ENCODE measurements around the gene LDB1. TPM values are rescaled to one million over a fixed set of nuclear protein-coding genes. Genes with fewer than 3 reads are reported as not detected.
A peak's percentile ranks its signal among the peaks of the same experiment; 100 is the strongest.

Gene LDB1
- total RNA-seq, 2 experiments from 2014 or later: 50.8 to 60.9 TPM

DNA sequence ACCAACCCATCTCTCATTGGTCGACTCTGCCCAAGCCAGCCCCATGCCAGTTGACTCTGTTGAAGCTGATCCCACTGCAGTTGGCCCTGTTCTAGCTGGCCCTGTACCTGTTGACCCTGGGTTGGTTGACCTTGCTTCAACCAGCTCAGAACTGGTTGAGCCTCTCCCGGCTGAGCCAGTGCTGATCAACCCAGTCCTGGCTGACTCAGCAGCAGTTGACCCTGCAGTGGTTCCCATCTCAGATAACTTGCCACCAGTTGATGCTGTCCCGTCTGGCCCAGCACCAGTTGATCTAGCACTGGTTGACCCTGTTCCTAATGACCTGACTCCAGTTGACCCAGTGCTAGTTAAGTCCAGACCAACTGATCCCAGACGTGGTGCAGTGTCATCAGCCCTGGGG, 20.1 kb upstream of the LDB1 start:
- intact Hi-C loops (cut with micrococcal nuclease; ENCODE audit: unreplicated experiment): no loop called here
- H3K4me3 ChIP-seq (ENCODE audit: low read depth, low read length, poor library complexity, severe bottlenecking): no peak overlapping the region
- DNase-seq (ENCODE audit: low spot score): no peak
- no peak overlapping the region for H3K4me2 ChIP-seq (ENCODE audit: low read length)
- no peaks in the 10 kb centered on the region for H3K9me2 ChIP-seq (ENCODE audit: insufficient read depth, low read length)
- peaks cover 98% of the 10 kb centered on the region for H3K36me3 ChIP-seq (ENCODE audit: insufficient read depth, low read length)
- TF ChIP-seq EZH2phosphoT487 (IDR thresholded peaks at IDR 0.05; ENCODE audit: borderline replicate concordance, low read depth, low read length): no peak
- TF ChIP-seq, protein P1, sequence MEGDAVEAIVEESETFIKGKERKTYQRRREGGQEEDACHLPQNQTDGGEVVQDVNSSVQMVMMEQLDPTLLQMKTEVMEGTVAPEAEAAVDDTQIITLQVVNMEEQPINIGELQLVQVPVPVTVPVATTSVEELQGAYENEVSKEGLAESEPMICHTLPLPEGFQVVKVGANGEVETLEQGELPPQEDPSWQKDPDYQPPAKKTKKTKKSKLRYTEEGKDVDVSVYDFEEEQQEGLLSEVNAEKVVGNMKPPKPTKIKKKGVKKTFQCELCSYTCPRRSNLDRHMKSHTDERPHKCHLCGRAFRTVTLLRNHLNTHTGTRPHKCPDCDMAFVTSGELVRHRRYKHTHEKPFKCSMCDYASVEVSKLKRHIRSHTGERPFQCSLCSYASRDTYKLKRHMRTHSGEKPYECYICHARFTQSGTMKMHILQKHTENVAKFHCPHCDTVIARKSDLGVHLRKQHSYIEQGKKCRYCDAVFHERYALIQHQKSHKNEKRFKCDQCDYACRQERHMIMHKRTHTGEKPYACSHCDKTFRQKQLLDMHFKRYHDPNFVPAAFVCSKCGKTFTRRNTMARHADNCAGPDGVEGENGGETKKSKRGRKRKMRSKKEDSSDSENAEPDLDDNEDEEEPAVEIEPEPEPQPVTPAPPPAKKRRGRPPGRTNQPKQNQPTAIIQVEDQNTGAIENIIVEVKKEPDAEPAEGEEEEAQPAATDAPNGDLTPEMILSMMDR (conservative IDR thresholded peaks at IDR 0.05; ENCODE audit: low read length): no peak
- no peak overlapping the region for H2AFZ ChIP-seq (ENCODE audit: low read length)
- no peak overlapping the region for H3K27ac ChIP-seq (ENCODE audit: low read depth, low read length, poor library complexity, severe bottlenecking)
- TSS peak; percentile 6 for BruUV-seq (replicated peaks)
- H3K4me1 ChIP-seq (ENCODE audit: insufficient read depth, low read length, poor library complexity, severe bottlenecking): peaks cover 12% of the 10 kb centered on the region
- no peaks in the 10 kb centered on the region for H3K9me3 ChIP-seq (ENCODE audit: low read length)
- H4K20me1 ChIP-seq (ENCODE audit: insufficient read depth, low read length): peaks cover 10% of the 10 kb centered on the region
- CTCF ChIA-PET (ENCODE audit: unreplicated experiment): no interaction called here
- H3K79me2 ChIP-seq (ENCODE audit: insufficient read depth, low read depth, low read length): peaks cover 59% of the 10 kb centered on the region
- POLR2A ChIA-PET: interaction anchor here (1.0 kb wide), 1 partner anchor 38 kb away, joined by 3 read pairs; no protein-coding TSS in a partner anchor

- CTCF ChIA-PET (ENCODE audit: unreplicated experiment): no interaction called here
- Histone ChIP-seq H3K4me1 (ENCODE audit: insufficient read depth, low read length, poor library complexity, severe bottlenecking) (peaks cover 19% of the 10 kb centered on the region), H3K27ac (ENCODE audit: low read depth, low read length, poor library complexity, severe bottlenecking) (no peak overlapping the region), H3K4me2 (ENCODE audit: low read length) (no peak overlapping the region), H4K20me1 (ENCODE audit: insufficient read depth, low read length) (peaks cover 17% of the 10 kb centered on the region), H3K79me2 (ENCODE audit: insufficient read depth, low read depth, low read length) (peaks cover 66% of the 10 kb centered on the region), H2AFZ (ENCODE audit: low read length) (no peak overlapping the region), H3K9me2 (ENCODE audit: insufficient read depth, low read length) (no peaks in the 10 kb centered on the region), H3K9me3 (ENCODE audit: low read length) (no peaks in the 10 kb centered on the region), H3K4me3 (ENCODE audit: low read depth, low read length, poor library complexity, severe bottlenecking) (no peak overlapping the region), H3K36me3 (ENCODE audit: insufficient read depth, low read length) (peaks cover 98% of the 10 kb centered on the region)
- no TSS peak for BruUV-seq (replicated peaks)
- no peak for DNase-seq (ENCODE audit: low spot score)
- POLR2A ChIA-PET: interaction anchor here (1.0 kb wide), 2 partner anchors 37 to 40 kb away, joined by 3 read pairs; no protein-coding TSS in a partner anchor
- intact Hi-C loops (cut with micrococcal nuclease; ENCODE audit: unreplicated experiment): no loop called here
- TF ChIP-seq, protein P1 (conservative IDR thresholded peaks at IDR 0.05; ENCODE audit: low read length): no peak
- TF ChIP-seq EZH2phosphoT487 (IDR thresholded peaks at IDR 0.05; ENCODE audit: borderline replicate concordance, low read depth, low read length): no peak
These were observed 19.3 kb upstream of the LDB1 start for GRCh38 chr10:102139281-102140110.

All from OCI-LY7 (cell line).